ENCODE measurements around the gene MGLL. TPM values are rescaled to one million over a fixed set of nuclear protein-coding genes. Genes with fewer than 3 reads are reported as not detected.

Gene MGLL
- total and polyA plus RNA-seq, 9 of the 15 experiments (the other 6 are each of a cell fraction or from before 2014, with no cell fraction given) = 0.12 to 0.32 (median 0.18) TPM; not detected in 6

DNA sequence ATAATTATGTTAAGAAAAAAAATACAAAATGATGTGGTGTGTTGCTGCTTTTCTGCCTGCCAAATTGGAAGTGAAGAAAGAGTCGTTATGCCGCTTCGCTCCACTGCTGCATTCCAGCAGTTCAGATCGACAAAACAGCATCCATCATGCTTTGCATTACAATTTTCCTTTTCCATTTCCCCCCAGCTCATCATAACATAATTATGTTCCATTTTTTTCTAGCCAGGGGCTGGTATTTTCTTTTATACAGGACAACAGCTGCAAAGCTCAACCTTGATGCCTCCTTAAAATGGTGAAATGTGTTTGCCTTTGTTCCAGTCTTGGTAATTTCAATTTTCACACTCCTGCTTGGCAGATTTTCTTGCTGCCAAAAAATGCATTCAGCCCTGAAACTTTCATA, 47.8 kb upstream of the MGLL start:
- in situ Hi-C loops (cut with MboI) = no loop called here
- H4K20me1 ChIP-seq (replicated peaks; ENCODE audit: control insufficient read depth, insufficient read depth, low read length) = no peaks in the 10 kb centered on the region
- no peak for FAIRE-seq
- no peaks in the 10 kb centered on the region for H3K36me3 ChIP-seq (ENCODE audit: control insufficient read depth, insufficient read depth, low read length)
- TF ChIP-seq YY1 (IDR thresholded peaks at IDR 0.05; ENCODE audit: borderline replicate concordance in 1 of 3, control insufficient read depth in 1 of 3, extremely low read depth in 1 of 3, insufficient read depth in 3 of 3, insufficient read length in 1 of 3, insufficient replicate concordance in 2 of 3, low read depth in 1 of 3, low read length in 2 of 3) (no peak), ZNF644 (tag; IDR thresholded peaks at IDR 0.05; ENCODE audit: low read depth) (no peak)
- no peak overlapping the region for H2AFZ ChIP-seq (ENCODE audit: low read depth, low read length)
- H3K27ac ChIP-seq (ENCODE audit: extremely low read depth, low read depth, low read length) = no peak overlapping the region
- intact Hi-C loops (cut with micrococcal nuclease) = no loop called here
- no peaks in the 10 kb centered on the region for H3K9me3 ChIP-seq (replicated peaks; ENCODE audit: control insufficient read depth, insufficient read depth, low read depth, low read length)
- ChIA-PET CTCF (ENCODE audit: low intra/inter-chr PET ratio) (no interaction called here), POLR2A (interaction anchor here (0.6 kb wide), 1 partner anchor 240 kb away, joined by 3 read pairs; no protein-coding TSS in a partner anchor)
- 6% methylated on average over 4 of the region's 4 CpGs for WGBS (ENCODE audit: insufficient coverage, low coverage, missing lambda C conversion rate)
- DNase-seq (ENCODE audit: extremely low read depth in 1 of 4, low spot score in 3 of 4) = no peak
- no peak for ATAC-seq
- peaks cover 3 to 12% of the 10 kb centered on the region in 2 experiments; a peak in 3 of 5 replicates for H3K27me3 ChIP-seq (ENCODE audit: control insufficient read depth in 2 of 2, insufficient read depth in 2 of 2, low read length in 2 of 2)
- no TSS peak for BruUV-seq (replicated peaks)
- H3K4me1 ChIP-seq (replicated peaks in 1 of 2; ENCODE audit: control insufficient read depth in 2 of 2, insufficient read depth in 2 of 2, low read length in 2 of 2) = no peaks in the 10 kb centered on the region
- no peak overlapping the region for H3K4me2 ChIP-seq (ENCODE audit: insufficient read depth, low read length)
- H3K79me2 ChIP-seq (ENCODE audit: control insufficient read depth, insufficient read depth, low read length) = no peaks in the 10 kb centered on the region
- no peaks in the 10 kb centered on the region for H3K9me1 ChIP-seq (ENCODE audit: control insufficient read depth, insufficient read depth, low read length)
- no peak overlapping the region for H3K9ac ChIP-seq (ENCODE audit: insufficient read depth in 1 of 2, low read depth in 2 of 2, low read length in 2 of 2)
- H3K4me3 ChIP-seq = no peak overlapping the region

DNA sequence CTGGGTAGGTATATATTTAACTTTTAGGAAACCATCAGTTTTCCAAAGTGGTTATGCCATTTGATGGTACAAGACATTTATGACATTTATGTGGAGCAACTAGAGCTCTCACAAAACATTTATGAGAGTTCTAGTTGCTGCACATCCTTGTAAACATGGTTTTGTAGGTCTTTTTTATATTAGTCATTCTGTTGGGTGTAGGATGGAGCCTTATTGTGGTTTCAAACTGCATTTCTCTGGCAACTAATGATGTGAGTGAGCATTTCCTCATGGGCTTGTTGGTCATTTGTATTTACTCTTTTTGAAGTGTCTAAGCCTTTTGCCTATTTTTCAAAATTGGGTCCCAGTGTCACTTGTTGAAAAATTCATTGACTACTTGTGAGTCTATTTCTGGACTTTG, 45.7 kb upstream of the MGLL start:
- in situ Hi-C loops (cut with MboI) (no loop called here), intact Hi-C loops (cut with micrococcal nuclease) (no loop called here)
- Histone ChIP-seq H3K36me3 (ENCODE audit: control insufficient read depth, insufficient read depth, low read length) (no peaks in the 10 kb centered on the region), H3K4me2 (ENCODE audit: insufficient read depth, low read length) (no peak overlapping the region), H3K9me3 (replicated peaks; ENCODE audit: control insufficient read depth, insufficient read depth, low read depth, low read length) (no peaks in the 10 kb centered on the region), H3K27ac (ENCODE audit: extremely low read depth, low read depth, low read length) (no peak overlapping the region), H3K9me1 (ENCODE audit: control insufficient read depth, insufficient read depth, low read length) (no peaks in the 10 kb centered on the region), H4K20me1 (replicated peaks; ENCODE audit: control insufficient read depth, insufficient read depth, low read length) (no peaks in the 10 kb centered on the region), H2AFZ (ENCODE audit: low read depth, low read length) (no peak overlapping the region), H3K27me3 (ENCODE audit: control insufficient read depth in 2 of 2, insufficient read depth in 2 of 2, low read length in 2 of 2) (peaks cover 3 to 12% of the 10 kb centered on the region in 2 experiments; a peak in 3 of 5 replicates), H3K79me2 (ENCODE audit: control insufficient read depth, insufficient read depth, low read length) (no peaks in the 10 kb centered on the region), H3K9ac (ENCODE audit: insufficient read depth in 1 of 2, low read depth in 2 of 2, low read length in 2 of 2) (no peak overlapping the region), H3K4me1 (replicated peaks in 1 of 2; ENCODE audit: control insufficient read depth in 2 of 2, insufficient read depth in 2 of 2, low read length in 2 of 2) (no peaks in the 10 kb centered on the region), H3K4me3 (no peak overlapping the region)
- no TSS peak for BruUV-seq (replicated peaks)
- no peak for FAIRE-seq
- ATAC-seq = no peak
- CTCF ChIA-PET (ENCODE audit: low intra/inter-chr PET ratio) = no interaction called here
- DNase-seq (ENCODE audit: extremely low read depth in 1 of 4, low spot score in 3 of 4) = no peak
- POLR2A ChIA-PET = no interaction called here
- TF ChIP-seq NBN (IDR thresholded peaks at IDR 0.05; ENCODE audit: low read depth) = no peak
- no peak for TF ChIP-seq DPF2 (IDR thresholded peaks at IDR 0.05)
- no peak for TF ChIP-seq PPARD (CRISPR knock-in tag; IDR thresholded peaks at IDR 0.05)
- TF ChIP-seq RUNX1 (IDR thresholded peaks at IDR 0.05; ENCODE audit: low read depth) = no peak
- TF ChIP-seq, protein P1, sequence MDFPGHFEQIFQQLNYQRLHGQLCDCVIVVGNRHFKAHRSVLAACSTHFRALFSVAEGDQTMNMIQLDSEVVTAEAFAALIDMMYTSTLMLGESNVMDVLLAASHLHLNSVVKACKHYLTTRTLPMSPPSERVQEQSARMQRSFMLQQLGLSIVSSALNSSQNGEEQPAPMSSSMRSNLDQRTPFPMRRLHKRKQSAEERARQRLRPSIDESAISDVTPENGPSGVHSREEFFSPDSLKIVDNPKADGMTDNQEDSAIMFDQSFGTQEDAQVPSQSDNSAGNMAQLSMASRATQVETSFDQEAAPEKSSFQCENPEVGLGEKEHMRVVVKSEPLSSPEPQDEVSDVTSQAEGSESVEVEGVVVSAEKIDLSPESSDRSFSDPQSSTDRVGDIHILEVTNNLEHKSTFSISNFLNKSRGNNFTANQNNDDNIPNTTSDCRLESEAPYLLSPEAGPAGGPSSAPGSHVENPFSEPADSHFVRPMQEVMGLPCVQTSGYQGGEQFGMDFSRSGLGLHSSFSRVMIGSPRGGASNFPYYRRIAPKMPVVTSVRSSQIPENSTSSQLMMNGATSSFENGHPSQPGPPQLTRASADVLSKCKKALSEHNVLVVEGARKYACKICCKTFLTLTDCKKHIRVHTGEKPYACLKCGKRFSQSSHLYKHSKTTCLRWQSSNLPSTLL (IDR thresholded peaks at IDR 0.05) = no peak
- TF ChIP-seq, protein P2, sequence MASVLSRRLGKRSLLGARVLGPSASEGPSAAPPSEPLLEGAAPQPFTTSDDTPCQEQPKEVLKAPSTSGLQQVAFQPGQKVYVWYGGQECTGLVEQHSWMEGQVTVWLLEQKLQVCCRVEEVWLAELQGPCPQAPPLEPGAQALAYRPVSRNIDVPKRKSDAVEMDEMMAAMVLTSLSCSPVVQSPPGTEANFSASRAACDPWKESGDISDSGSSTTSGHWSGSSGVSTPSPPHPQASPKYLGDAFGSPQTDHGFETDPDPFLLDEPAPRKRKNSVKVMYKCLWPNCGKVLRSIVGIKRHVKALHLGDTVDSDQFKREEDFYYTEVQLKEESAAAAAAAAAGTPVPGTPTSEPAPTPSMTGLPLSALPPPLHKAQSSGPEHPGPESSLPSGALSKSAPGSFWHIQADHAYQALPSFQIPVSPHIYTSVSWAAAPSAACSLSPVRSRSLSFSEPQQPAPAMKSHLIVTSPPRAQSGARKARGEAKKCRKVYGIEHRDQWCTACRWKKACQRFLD (CRISPR knock-in tag; IDR thresholded peaks at IDR 0.05) = no peak
- no peak for TF ChIP-seq FOXP1 (CRISPR knock-in tag; IDR thresholded peaks at IDR 0.05)
- TF ChIP-seq, protein P3, sequence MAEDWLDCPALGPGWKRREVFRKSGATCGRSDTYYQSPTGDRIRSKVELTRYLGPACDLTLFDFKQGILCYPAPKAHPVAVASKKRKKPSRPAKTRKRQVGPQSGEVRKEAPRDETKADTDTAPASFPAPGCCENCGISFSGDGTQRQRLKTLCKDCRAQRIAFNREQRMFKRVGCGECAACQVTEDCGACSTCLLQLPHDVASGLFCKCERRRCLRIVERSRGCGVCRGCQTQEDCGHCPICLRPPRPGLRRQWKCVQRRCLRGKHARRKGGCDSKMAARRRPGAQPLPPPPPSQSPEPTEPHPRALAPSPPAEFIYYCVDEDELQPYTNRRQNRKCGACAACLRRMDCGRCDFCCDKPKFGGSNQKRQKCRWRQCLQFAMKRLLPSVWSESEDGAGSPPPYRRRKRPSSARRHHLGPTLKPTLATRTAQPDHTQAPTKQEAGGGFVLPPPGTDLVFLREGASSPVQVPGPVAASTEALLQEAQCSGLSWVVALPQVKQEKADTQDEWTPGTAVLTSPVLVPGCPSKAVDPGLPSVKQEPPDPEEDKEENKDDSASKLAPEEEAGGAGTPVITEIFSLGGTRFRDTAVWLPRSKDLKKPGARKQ (CRISPR knock-in tag; IDR thresholded peaks at IDR 0.05) = no peak
